Stimulated activated naive CD8-positive, alpha-beta T cell treated with anti-CD3 and anti-CD28 coated beads, Interleukin-15, Interleukin-2, amounts not matched to agents 100 U/mL and 50 U/mL, for 24 hours (primary cell): ENCODE data around the gene CMAS.
"Not testable (repeated sequence)": the region's sequence is repeated elsewhere in the genome, so short reads cannot be mapped to it uniquely, and the experiment has no call there.

Experiments used
- ATAC-seq: fragments of 150-1000 bp; cut with Tn5 transposase; one replicate; pipeline ENCODE4 v1.10.0; 2021
- DNase-seq: peaks from one replicate; pipeline ENCODE4 v3.0.0; 2021

CMAS gene

DNA sequence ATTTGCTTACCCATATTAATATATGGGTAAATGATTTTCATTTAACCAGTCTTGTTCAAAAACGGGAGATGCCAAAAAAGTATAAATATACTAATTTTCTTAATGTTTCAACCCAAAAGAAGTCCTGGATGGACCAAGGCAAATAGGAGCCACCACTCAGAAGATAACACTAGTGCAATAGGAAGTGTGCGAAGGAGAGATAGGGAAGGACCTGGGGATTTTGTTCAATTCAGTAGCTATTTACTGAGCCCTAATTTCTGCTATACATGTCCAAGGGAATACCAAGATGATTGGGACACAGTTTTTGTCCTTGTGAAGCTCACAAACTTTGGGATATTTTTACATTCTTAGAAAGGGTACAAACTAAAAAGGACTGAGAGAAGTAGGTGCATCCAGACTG is 1.5 kb downstream of the CMAS start:
- DNase-seq (no peak), ATAC-seq (no peak)

DNA sequence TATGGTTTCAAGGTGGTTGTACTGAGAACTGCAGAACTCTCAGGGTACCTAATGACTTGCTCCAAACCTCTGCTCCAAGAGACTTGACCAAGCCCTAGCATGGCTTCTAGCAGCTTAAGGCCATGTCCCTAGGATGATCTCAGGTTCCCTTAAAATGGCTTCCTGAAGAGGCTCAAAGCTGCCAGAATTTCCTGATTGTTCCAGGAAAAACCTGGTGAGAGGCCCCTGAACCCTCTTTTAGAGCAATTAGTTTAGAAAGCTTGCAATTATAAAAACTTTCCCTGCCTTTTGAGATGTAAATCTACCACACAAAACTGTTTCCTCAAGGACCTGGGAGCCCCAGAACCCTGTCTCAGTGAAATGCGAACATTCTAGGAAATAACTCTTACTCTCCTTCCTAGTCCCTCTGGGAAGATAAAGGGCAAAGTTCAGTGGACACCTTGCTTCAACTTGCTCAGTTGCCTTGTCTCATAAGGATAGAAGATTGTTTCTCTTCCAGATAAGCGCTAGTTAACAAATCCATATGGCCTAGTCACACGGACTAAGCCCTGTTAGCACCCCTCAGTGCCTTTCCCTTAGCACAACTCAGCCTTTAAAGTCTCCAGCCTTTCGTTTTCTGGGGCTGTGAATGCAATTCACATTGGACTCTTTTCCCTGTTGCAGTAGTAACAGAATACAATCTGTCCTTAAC is 2.5 kb downstream of the CMAS start:
- DNase-seq = no peak
- ATAC-seq = no peak

DNA sequence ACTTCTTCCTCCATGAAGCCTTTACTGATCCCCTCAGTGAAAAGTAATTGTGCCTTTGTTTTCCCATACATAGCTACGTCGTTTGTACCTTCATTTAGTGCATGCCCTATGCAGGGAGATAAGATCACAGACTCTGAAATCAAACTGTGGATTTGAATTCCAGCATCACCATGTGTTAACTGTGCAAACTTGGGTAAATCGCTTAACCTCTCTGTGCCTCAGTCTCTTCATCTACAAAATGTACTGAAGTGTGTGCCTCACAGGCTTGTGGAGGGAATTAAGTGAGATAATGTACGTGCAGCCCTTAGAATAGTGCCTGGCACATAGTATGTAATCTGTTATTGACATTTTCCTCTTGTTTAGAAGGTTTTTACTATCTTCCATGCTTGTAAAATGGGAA is 4.1 kb downstream of the CMAS start:
- ATAC-seq = no peak

DNA sequence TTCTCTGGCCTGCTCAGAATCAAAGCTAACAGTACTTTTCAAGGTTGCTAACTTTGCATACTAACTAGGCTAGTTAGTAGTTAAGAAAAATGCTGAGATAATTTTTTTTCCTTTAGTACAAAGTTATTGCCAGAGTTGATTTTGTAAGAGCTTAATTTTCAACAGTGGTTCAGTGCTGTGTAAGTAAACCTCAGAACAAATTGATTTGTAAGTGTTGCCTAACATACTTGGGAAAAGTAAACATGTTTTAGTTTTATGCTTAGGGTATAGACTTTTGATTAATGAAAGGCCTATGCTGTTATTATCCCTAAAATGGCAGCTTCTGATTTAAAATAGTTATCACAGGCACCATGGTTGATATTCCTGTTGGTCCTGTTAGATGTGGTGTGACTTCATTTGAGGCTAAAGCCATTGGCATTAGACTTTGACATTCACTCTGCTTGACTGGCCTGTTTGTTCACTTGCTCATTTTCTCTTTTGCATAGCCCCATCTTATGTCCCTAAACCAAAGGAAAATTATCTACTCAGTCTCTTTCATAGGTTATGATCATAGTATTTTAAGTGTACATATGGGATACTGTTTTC is 5.2 kb downstream of the CMAS start:
- ATAC-seq (no peak), DNase-seq (no peak)

More for the DNA sequence above, 4.1 kb downstream of the CMAS start:
- no peak for DNase-seq

DNA sequence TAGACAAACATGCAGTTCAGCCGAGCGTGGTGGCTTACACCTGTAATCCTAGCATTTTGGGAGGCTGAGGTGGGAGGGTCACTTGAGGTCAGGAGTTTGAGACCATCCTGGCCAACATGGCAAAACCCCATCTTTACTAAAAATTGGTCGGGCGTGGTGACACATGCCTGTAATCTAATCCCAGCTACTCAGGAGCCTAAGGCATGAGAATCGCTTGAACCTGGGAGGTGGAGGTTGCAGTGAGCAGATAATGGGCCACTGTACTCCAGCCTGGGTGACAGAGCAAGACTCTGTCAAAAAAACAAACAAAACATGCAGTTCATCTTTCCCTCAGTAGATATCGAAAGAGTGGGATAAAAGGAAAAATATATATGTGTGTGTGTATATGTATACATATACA is 7.0 kb downstream of the CMAS start:
- not testable (repeated sequence) for DNase-seq, ATAC-seq

DNA sequence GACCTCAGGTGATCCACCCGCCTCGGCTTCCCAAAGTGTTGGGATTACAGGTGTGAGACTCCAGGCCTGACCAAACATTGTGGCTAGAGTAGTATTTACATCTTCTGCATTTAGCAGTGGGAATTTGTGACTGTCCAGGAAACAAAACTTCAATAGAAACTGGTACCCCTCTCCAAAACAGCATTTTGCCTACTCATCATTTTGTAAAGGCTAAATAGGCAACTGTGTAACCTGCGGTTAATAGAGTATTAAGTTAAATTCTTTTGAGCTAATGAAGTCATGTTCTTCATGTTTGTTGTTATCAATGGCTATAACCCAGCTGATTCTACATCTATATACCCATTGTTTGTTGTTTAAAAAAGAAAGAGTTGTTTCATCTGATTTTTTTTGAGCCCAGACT is 8.1 kb downstream of the CMAS start:
- no peak for DNase-seq
- no peak for ATAC-seq

DNA sequence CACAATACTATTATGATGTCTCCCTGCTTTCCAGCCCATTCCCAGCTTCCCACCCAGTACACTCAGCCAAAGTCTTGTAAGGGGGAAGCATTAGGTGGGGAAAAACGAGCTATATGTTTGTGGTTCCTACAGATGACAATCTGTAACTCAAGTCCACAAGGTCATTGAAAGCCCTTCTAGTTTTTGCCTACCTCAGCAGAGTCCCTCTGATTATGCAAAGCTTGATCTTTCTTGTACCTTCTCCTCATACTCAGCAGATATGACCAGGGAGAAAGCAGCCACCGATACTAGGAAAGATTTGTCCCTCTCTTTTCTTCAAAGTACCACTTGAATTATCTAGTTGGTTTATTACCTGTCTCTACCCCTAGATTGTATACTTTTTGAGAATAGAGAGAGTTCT is 10.6 kb downstream of the CMAS start:
- DNase-seq (no peak), ATAC-seq (no peak)

DNA sequence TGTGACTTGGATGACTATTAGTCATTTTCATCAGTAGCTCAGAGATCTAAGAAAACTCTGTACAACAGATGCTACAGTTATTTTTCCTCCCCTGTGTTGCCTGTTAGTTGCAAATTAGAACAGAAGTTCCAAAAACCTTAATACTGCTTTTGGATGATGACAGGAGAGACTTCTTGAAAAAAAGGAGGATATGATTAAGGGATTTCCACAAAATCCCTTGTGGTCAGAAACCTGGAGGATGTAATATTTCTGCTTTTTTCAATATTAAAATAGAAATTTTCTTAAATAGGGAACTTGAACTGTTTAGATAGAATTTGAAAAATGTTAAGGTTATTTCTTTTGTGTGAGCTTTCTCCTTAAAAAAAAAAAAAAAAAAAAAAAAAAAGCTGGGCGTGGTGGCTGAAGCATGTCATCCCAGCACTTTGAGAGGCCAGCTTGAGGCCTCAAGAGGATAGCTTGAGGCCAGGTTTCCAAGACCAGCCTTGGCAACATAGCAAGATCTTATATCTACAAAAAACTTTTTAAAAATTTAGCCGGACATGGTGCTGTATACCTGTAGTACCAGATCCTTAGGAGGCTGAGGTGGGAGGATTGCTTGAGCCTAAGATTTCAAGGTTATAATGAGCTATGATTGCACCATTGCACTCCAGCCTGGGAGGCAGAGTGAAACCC is 14.1 kb downstream of the CMAS start:
- no peak for DNase-seq
- ATAC-seq = no peak

DNA sequence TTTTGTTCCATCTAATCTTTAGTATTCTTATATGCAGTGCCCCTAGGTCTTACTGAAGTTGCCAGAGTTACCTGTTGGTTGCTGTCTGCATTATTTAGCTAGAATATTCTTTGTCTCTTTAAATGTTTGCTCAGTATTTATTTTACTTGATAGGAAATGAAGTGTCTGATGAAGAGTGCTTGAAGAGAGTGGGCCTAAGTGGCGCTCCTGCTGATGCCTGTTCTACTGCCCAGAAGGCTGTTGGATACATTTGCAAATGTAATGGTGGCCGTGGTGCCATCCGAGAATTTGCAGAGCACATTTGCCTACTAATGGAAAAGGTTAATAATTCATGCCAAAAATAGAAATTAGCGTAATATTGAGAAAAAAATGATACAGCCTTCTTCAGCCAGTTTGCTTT is 18.9 kb downstream of the CMAS start:
- DNase-seq (no peak), ATAC-seq (no peak)

DNA sequence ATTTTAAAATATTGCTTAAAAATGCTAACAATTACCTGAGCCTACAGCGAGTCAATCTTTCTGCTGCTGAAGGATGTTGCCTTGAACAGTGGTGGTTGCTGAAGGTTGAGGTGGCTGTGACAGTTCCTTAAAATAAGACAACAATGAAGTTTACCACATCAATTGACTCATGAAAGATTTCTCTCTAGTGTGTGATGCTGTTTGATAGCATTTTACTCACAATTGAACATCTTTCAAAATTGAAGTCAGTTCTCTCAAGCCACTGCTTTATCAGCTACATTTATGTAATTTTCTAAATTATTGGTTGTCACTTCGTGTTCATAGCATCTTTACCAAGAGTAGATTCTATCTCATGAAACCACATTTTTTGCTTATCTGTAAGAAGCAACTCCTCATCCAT is 20.3 kb downstream of the CMAS start:
- ATAC-seq (no peak), DNase-seq (no peak)

DNA sequence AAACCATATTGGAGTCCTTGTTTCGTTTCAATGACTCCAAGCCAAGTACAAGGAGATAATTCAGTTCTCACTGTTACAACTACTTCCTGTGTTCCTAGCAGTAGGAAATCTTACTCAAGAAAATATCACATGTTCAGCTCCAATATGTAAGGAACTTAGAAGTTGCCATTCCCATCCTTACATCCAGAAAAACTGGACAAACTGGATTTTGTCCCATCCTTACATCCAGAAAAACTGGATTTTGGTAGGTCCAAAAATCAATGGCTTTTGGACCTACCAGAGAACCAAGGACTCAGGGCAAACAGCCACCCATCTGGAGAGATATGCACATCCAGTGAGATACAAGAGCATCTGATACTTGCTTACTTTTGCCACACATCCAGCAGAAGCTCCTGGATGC is 23.8 kb downstream of the CMAS start:
- no peak for ATAC-seq

DNA sequence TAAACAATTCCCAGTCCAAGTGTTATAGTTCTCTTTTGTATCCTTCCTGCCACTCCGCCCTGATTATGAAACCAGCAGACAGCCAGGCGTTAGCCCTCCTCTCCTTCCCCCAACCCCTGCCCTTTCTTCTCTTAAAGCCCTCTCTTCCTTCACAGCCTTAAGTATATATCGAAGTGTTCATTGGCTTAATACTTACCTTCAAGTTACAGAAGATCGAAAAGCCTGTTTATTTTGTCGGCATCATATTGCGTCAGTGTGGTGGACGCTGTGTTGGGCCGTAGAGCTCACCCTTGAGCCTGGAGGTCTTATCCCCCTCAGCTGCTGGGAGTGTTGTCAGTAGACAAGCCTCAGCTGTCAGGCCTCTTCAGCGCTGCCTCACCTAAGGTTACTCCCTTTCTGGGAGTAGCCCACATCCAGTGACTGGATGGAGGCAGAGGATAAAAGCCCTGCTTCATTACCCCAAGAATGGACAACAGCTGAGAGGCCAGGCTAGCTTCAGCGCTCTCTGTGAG is 36.2 kb downstream of the CMAS start:
- DNase-seq (no peak), ATAC-seq (no peak)

More for the DNA sequence above, 23.8 kb downstream of the CMAS start:
- no peak for DNase-seq

DNA sequence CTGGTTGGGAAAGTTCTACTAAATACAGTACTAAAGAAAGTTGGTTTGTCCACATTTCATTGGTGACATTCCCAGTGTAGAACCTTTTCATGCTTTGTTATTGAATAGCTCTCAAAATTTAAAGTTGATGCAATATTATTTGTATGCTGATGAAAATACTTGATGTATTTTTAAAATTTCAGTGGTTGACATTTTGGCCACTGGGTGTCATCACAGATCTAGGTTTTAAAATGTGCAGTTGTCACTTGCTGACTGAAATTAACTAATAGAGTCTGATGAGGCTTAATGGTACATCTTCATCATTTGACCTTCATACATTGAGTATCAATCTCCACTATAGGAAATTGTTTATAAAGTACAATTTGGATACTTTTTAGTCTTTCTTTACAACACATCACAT is 37.1 kb downstream of the CMAS start:
- ATAC-seq = no peak
- DNase-seq = no peak

DNA sequence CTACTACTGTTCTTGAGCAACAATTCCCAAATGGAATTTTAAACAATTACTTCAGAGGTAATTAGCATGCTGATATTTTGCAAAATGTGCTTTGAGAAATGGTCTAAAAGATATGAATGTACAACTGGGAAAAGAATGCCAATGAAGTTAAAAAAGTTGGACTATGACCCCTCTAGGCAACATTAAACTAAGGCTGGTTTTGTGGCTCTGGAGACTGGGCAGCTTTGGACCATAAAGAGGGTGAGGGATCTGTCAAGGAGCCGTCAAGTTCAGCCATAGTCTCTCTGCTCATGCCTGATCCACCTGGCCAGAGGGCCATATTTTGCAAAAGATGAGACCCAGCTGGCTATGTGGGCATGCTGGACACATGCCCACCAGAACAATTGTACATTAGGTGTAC is 38.8 kb downstream of the CMAS start:
- DNase-seq (no peak), ATAC-seq (no peak)

DNA sequence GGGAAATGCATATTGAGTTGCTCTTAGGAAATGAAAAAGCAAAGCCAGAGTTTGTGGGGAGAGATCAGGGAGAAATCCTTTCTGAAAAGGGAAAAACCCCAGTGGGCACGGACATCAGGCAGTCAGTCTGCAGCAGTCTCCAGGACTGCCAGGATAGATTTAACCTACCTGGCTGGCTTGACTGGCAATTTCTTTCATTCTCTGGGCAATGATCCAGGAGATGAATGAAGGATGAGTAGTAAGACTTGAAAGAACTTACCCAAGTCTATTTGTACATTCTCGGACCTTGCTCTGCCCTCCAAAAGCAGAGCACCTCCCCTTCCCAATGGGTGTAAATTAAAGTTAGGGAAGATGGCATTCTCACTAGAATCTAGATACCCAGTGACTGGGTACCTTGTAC is 42.9 kb downstream of the CMAS start:
- ATAC-seq (no peak), DNase-seq (no peak)

DNA sequence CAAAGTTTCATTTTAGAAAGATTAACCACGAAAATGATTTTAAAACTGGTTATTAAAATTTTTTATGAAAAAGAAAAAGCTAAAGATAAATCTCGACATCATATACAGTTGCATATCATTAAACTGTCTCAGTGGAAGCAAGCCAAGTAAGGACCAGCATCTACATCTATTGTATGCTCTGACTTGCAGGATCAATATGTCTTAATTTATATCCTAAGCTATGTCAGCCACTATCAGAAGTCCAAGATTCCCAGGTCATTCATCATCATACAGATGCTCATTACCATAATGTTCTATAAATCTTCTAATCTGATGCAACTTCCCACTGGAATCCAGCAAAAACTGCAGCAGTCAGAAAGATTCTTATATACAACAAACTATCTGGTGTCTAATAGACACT is 43.5 kb downstream of the CMAS start:
- ATAC-seq = no peak
- no peak for DNase-seq

DNA sequence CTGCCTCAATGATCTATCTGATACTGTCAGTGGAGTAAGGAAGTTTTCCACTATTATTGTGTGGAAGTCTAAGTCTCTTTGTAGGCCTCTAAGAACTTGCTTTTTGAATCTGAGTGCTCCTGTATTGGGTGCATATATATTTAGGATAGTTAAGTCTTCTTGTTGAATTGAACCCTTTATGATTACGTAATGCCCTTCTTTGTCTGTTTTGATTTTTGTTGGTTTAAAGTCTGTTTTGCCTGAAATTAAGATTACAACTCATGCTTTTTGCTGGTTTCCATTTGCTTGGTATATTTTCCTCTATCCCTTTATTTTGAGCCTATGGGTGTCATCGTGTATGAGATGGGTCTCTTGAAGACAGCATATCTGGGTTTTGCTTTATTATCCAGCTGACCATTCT is 53.0 kb downstream of the CMAS start:
- not testable (repeated sequence) for DNase-seq, ATAC-seq

DNA sequence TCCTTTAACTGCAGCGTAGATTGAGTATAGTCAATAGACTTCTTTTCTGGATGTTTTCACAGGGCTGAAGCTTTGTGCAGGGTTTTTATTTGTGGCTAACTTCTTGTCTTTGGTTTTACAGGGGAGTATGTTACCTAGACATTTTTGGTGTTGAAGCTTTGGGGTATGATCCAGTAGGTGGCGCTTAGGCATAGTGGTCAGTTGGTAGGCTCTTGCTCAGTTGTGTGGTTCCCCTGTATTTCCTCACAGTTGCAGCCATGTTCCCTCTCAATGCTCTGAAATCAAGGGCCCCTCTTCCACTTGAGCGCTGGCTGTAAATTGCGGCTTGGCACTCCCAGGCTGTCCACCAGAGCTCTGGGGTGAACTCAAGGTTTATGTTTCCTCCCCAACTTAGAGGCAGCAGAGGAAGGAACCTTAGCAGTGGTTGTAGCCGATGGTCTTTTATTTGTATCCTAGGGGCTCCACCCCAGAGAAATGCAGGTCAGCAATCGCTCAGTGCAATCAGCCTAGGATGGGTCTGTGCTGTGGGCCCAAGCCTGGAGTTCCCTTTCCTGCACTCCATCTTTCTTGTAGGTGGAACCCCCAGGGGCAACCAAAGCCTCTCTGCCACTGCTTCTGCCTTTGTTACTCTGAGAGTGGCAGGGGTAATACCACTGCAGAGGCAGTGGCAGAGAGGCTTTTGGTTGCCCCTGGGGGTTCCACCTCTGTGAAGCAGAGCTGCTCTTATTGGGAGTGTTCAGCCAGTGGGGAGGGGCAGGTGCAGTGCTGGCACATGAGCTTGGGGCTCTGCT is 55.1 kb downstream of the CMAS start:
- ATAC-seq (peak; percentile 60), DNase-seq (peak; percentile 23)

DNA sequence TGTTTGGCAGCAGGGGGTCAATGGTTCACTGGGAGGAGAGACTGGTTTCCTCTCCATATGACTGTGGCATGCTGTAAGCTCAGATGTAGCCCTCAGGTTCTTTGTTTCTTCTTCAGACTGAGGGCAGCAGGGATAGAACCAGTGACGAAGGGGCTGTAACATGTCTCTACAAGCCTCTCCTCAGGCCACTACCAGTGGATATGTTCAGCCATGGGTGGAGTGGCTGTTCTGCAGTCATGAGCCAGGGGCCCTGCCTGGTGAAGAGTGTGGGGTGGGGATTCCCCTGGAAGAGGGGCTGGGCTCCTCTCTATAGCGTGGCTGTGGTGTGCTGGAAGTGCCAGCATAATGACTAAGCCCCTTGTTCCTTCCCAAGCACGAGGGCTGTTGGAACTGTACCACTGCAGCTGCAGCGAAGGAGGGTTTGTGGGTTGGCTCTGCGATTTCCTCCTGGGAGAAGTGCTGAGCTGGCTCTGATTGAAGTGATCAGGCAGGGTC is 55.8 kb downstream of the CMAS start:
- peak; percentile 16 for DNase-seq
- peak; percentile 64 for ATAC-seq

DNA sequence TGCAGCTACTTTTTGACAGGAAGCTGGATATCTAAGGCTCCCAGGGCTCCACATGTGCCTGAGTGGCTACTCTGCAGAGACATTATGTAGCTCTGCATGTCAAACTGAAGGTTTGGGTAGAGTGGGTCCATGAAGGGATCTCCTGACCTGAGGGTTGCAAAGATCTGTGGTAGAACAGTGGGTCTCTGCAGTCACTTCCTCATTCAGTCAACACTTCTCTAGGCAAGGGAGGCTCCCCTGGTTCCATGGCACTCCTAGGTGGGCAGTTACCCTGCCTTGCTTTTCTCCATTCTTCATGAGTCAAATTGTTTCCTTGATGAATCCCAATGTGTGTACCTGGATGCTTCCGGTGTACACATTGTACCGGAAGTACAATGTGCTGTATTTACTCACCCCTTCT is 57.4 kb downstream of the CMAS start:
- DNase-seq = no peak
- ATAC-seq = no peak

DNA sequence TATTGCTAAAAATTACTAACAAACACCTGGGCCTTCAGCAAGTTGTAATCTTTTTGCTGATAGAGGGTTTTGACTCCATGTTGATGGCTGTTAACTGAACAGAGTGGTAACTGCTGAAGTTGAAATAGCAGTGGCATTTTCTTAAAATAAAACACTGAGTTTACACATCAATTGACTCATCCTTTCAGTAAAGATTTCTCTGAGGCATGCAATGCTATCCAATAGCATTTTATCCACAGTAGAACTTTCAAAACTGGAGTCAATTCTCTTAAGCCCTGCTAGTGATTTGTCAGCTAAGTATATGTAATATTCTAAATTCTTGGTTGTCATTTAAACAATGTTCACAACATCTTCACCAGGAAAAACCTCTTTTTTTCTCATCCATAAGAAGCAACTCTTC is 59.5 kb downstream of the CMAS start:
- ATAC-seq (no peak), DNase-seq (no peak)

DNA sequence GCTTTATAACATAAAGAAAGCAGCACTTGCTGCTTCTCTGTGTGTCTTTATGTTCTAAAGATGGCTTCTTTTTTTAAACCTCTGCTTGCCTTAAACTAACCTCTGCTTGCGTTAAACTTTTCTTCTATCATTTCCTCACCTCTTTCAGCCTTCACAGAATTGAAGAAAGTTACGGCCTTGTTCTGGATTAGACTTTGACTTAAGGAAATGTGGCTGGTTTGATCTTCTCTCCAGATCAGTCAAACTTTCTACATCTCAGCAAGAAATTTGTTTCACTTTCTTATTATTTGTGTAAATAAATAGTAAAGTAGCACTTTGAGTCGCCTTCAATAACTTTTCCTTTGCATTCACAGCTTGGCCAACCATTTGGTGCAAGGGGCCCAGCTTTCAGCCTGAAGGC is 64.2 kb downstream of the CMAS start:
- no peak for DNase-seq

More for the DNA sequence above, 64.2 kb downstream of the CMAS start:
- no peak for ATAC-seq
